ENCODE measurements around the gene GFRA1.

The GFRA1 gene

GRCh38 chr10:116240157-116240950, 32.7 kb downstream of the GFRA1 start:
- no peak for DNase-seq (ENCODE audit: low read depth)

GRCh38 chr10:116239229-116239628, 33.8 kb downstream of the GFRA1 start:
- DNase-seq (ENCODE audit: low read depth), result no peak

- no peak for DNase-seq (ENCODE audit: low read depth)
These were observed 35.0 kb downstream of the GFRA1 start for GRCh38 chr10:116237970-116238369.

GRCh38 chr10:116237260-116237659, 35.7 kb downstream of the GFRA1 start:
- no peak for DNase-seq (ENCODE audit: low read depth)

GRCh38 chr10:116233230-116233629, 39.8 kb downstream of the GFRA1 start:
- no peak for DNase-seq (ENCODE audit: low read depth)

GRCh38 chr10:116232613-116233012, 40.4 kb downstream of the GFRA1 start:
- DNase-seq (ENCODE audit: low read depth), result no peak

GRCh38 chr10:116226766-116227165, 46.2 kb downstream of the GFRA1 start:
- no peak for DNase-seq (ENCODE audit: low read depth)

- no peak for DNase-seq (ENCODE audit: low read depth)
These were observed 47.0 kb downstream of the GFRA1 start for GRCh38 chr10:116226053-116226452.

- no peak for DNase-seq (ENCODE audit: low read depth)
These were observed 49.7 kb downstream of the GFRA1 start for GRCh38 chr10:116223289-116223688.

- DNase-seq (ENCODE audit: low read depth), result no peak
These were observed 52.0 kb downstream of the GFRA1 start for GRCh38 chr10:116221053-116221452.

GRCh38 chr10:116216676-116217075, 56.3 kb downstream of the GFRA1 start:
- DNase-seq (ENCODE audit: low read depth), result no peak

- DNase-seq (ENCODE audit: low read depth), result no peak
These were observed 57.4 kb downstream of the GFRA1 start for GRCh38 chr10:116215651-116216050.

- DNase-seq (ENCODE audit: low read depth), result no peak
These were observed 61.3 kb downstream of the GFRA1 start for GRCh38 chr10:116211682-116212081.

GRCh38 chr10:116210588-116211346, 62.2 kb downstream of the GFRA1 start:
- DNase-seq (ENCODE audit: low read depth), result no peak

- no peak for DNase-seq (ENCODE audit: low read depth)
These were observed 63.2 kb downstream of the GFRA1 start for GRCh38 chr10:116209781-116210180.

- DNase-seq (ENCODE audit: low read depth), result no peak
These were observed 63.9 kb downstream of the GFRA1 start for GRCh38 chr10:116208956-116209567.

- DNase-seq (ENCODE audit: low read depth), result no peak
These were observed 65.3 kb downstream of the GFRA1 start for GRCh38 chr10:116207690-116208089.

- DNase-seq (ENCODE audit: low read depth), result no peak
These were observed 69.3 kb downstream of the GFRA1 start for GRCh38 chr10:116203661-116204060.

- DNase-seq (ENCODE audit: low read depth), result no peak
These were observed 71.2 kb downstream of the GFRA1 start for GRCh38 chr10:116201670-116202430.

- DNase-seq (ENCODE audit: low read depth), result no peak
These were observed 72.0 kb downstream of the GFRA1 start for GRCh38 chr10:116201011-116201410.

- DNase-seq (ENCODE audit: low read depth), result no peak
These were observed 74.3 kb downstream of the GFRA1 start for GRCh38 chr10:116198676-116199035.

GRCh38 chr10:116197946-116198675, 74.9 kb downstream of the GFRA1 start:
- DNase-seq (ENCODE audit: low read depth), result no peak

Measured in activated T-helper 9 cell treated with anti-CD3 and anti-CD28 coated beads, Interleukin-2, amount 50 U/mL, for 16 hours (primary cell).